ENCODE measurements around the gene KLF2. TPM values are rescaled to one million over a fixed set of nuclear protein-coding genes. Genes with fewer than 3 reads are reported as not detected.
"Not testable (repeated sequence)": the region's sequence is repeated elsewhere in the genome, so short reads cannot be mapped to it uniquely, and the experiment has no call there.

KLF2 gene
- total and polyA plus RNA-seq, 2 donors (not counting 1 experiment from before 2014, with no cell fraction given): 6.7 to 19.2 TPM

DNA sequence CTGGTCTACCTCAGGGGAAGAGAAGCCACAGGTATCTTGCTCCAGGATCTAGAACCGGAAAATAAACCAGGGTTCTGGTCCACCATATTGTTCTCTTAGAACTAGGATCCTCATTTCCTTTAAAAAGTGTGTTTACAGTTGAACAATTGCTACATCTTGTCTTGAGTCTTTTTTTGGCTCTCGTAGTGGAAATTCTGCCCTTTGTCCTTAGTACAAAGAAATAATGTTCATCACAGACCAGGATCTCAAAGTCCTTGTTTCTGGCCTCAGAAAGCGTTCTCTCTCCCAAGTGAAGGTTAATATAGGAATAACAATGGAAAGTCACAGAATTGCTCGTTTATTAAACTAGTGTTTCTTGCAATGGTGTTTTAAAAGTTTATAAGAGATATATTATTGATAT, 20.8 kb downstream of the KLF2 start:
- Histone ChIP-seq H3K4me1 (ENCODE audit: control insufficient read depth, extremely low read depth, insufficient read depth, low read length) (peaks cover 2% of the 10 kb centered on the region), H3K79me2 (ENCODE audit: control insufficient read depth, insufficient read depth, low read length) (no peaks in the 10 kb centered on the region), H3K9ac (ENCODE audit: insufficient read depth, low read length) (no peak overlapping the region), H2AFZ (ENCODE audit: low read length) (no peak overlapping the region), H3K9me3 (ENCODE audit: control insufficient read depth, insufficient read depth, low read depth, low read length) (no peaks in the 10 kb centered on the region), H3K4me2 (ENCODE audit: extremely low read depth, insufficient read depth, low read length) (no peak overlapping the region), H4K20me1 (ENCODE audit: control insufficient read depth, extremely low read depth, insufficient read depth, low read length) (no peaks in the 10 kb centered on the region), H3K4me3 (replicated peaks in 1 of 4; ENCODE audit: control extremely low read depth in 1 of 4, insufficient read depth in 1 of 4, low read depth in 3 of 4, low read length in 4 of 4) (no peak overlapping the region), H3K27ac (ENCODE audit: insufficient read depth, low read length) (no peak overlapping the region), H3K36me3 (ENCODE audit: control insufficient read depth, insufficient read depth, low read length) (no peaks in the 10 kb centered on the region), H3K27me3 (ENCODE audit: control insufficient read depth, insufficient read depth, low read length) (no peaks in the 10 kb centered on the region)
- no peak for DNase-seq (ENCODE audit: low read depth in 2 of 2)
- TF ChIP-seq EZH2 (IDR thresholded peaks at IDR 0.05; ENCODE audit: low read length, missing control alignments): no peak
- TF ChIP-seq CTCF (conservative IDR thresholded peaks at IDR 0.05 in 1 of 2, IDR thresholded peaks at IDR 0.05 in 1 of 2; ENCODE audit: low read depth in 1 of 2, low read length in 2 of 2): no peak

DNA sequence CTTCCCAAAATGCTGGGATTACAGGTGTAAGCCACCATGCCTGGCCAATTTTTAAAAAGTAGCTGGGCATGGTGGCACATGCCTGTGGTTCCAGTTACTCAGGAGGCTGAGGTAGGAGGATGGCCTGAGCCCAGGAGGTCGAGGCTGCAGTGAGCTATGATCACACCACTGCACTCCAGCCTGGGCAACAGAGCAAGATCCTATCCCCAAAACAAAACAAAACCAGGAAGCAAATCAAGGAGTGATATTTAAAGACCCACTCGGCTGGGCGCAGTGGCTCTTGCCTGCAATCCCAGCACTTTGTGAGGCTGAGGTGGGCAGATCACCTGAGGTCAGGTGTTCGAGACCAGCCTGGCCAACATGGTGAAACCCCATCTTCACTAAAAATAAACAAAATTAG, 22.5 kb downstream of the KLF2 start:
- not testable (repeated sequence) for H3K27me3 ChIP-seq (ENCODE audit: control insufficient read depth, insufficient read depth, low read length); DNase-seq (ENCODE audit: low read depth in 2 of 2); H3K9ac ChIP-seq (ENCODE audit: insufficient read depth, low read length); H3K27ac ChIP-seq (ENCODE audit: insufficient read depth, low read length); H3K4me3 ChIP-seq (replicated peaks in 1 of 4; ENCODE audit: control extremely low read depth in 1 of 4, insufficient read depth in 1 of 4, low read depth in 3 of 4, low read length in 4 of 4); H3K36me3 ChIP-seq (ENCODE audit: control insufficient read depth, insufficient read depth, low read length); H3K9me3 ChIP-seq (ENCODE audit: control insufficient read depth, insufficient read depth, low read depth, low read length); H3K4me1 ChIP-seq (ENCODE audit: control insufficient read depth, extremely low read depth, insufficient read depth, low read length); H3K79me2 ChIP-seq (ENCODE audit: control insufficient read depth, insufficient read depth, low read length); H2AFZ ChIP-seq (ENCODE audit: low read length); H4K20me1 ChIP-seq (ENCODE audit: control insufficient read depth, extremely low read depth, insufficient read depth, low read length); H3K4me2 ChIP-seq (ENCODE audit: extremely low read depth, insufficient read depth, low read length)

DNA sequence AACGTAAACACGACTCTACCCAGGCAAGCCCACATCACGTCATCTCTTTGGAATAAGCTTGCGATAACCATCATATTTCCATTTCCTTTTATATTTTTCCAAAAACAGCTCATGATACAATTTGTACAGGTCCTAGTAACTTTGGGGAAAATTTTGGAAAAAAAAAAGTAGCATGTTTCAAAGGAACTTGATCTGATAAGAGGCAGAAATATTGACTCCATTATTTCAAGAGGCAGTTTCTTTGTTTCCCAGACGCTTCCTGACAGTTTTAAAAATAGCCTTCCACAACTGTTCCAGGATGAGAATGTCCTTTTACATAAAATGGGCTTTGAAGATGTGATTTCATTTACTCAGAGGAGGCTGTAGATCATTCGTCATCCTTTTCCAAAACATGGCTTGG, 23.1 kb downstream of the KLF2 start:
- Histone ChIP-seq H3K36me3 (ENCODE audit: control insufficient read depth, insufficient read depth, low read length) (no peaks in the 10 kb centered on the region), H3K4me3 (replicated peaks in 1 of 4; ENCODE audit: control extremely low read depth in 1 of 4, insufficient read depth in 1 of 4, low read depth in 3 of 4, low read length in 4 of 4) (no peak overlapping the region), H3K9ac (ENCODE audit: insufficient read depth, low read length) (no peak overlapping the region), H3K27me3 (ENCODE audit: control insufficient read depth, insufficient read depth, low read length) (no peaks in the 10 kb centered on the region), H3K4me2 (ENCODE audit: extremely low read depth, insufficient read depth, low read length) (no peak overlapping the region), H3K4me1 (ENCODE audit: control insufficient read depth, extremely low read depth, insufficient read depth, low read length) (no peaks in the 10 kb centered on the region), H3K27ac (ENCODE audit: insufficient read depth, low read length) (no peak overlapping the region), H3K79me2 (ENCODE audit: control insufficient read depth, insufficient read depth, low read length) (no peaks in the 10 kb centered on the region), H4K20me1 (ENCODE audit: control insufficient read depth, extremely low read depth, insufficient read depth, low read length) (no peaks in the 10 kb centered on the region), H3K9me3 (ENCODE audit: control insufficient read depth, insufficient read depth, low read depth, low read length) (no peaks in the 10 kb centered on the region), H2AFZ (ENCODE audit: low read length) (no peak overlapping the region)
- no peak for DNase-seq (ENCODE audit: low read depth in 2 of 2)
- TF ChIP-seq EZH2 (IDR thresholded peaks at IDR 0.05; ENCODE audit: low read length, missing control alignments): no peak
- no peak for TF ChIP-seq CTCF (conservative IDR thresholded peaks at IDR 0.05 in 1 of 2, IDR thresholded peaks at IDR 0.05 in 1 of 2; ENCODE audit: low read depth in 1 of 2, low read length in 2 of 2)

Measured in fibroblast of lung (primary cell).